Astrocyte of the hippocampus (primary cell): ENCODE data around the gene BCCIP.

Source experiments
- DNase-seq: peaks from one replicate; pipeline ENCODE4 v3.0.0; 2011; ENCODE audit warnings: low read depth, low spot score

Gene BCCIP

DNA sequence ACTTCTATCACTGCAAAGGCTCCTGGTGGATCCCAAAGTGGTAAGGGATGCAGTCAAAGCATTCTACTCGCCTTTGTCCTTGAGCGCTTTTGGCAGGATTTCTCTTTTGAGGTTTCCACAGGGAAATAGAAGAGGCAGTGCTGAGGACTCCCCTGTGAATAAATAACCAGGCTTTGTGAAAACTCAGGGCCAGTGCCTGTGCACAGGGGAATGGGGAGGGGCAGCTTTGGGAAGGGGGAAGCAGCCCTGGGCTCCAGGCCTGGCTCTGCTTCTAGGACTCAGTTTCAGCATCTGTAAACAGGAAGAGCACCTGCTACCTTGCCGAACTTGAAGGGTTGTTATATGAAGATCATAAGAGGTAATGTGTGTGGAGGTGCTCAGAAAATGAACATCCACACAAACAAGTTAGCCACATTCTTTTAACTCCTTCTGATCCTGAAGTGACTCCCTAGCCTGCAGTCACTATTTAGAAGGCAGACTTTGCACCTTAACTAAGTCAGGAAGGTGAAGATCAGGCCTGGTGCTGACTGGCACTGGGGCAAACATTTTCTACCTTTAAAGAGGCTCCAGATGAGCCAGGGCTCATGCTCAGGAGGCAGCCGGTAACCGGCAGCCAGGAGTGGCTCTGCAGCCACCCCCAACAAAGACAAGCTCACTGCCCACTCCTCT is 25.2 kb upstream of the BCCIP start:
- DNase-seq = no peak

DNA sequence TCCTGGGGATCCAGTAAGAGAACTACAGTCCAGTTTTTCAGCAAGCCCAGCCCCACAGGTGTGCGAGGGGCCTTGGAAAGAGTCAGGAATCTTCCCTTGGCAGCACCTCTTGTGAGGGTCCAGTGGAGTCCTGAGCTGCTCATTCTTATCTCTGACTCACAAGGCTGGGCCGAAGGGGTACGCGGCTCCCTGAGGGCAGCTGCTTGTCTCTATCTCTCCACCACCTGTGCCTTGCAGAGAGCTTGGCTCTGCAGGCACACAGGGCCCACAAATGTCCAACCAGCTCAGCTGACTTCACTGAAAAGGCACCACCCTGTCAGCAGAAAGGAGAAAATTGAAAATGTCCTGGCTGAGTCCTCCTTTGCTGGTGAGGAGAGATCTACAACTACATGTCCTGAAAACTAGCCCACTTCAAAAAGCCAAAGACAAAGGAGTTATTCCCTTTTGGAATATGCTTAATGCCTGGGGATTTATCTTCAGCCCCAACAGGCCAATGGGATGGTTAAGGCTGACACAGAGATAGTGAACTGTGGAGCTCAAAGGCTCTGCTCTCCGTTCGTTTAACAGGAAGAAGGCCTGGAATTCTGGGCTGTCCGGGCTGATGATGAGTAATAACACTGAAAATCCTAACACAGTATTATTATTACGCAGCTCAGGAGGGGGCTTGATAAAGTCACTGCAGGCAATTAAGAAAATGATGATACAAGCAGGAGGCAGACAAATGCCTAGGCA is 23.7 kb upstream of the BCCIP start:
- no peak for DNase-seq

DNA sequence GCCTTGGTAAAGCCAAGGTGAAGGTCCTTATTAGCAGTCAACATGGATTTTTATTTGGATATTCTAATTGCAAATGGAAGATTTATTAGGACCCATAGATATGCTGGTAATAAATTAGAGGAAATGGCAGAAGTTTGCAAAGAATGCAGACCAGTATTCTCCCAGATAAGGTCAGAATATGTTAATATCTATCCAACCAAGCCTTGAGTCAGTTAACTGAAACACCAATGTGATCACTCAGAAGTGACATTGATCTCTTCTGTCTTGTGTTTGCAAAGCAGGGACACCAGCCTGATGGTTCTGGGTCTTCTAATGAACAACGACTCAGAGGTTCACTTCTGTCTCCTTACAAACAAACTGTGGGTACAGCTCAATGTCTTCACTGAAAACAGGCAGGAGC is 21.8 kb upstream of the BCCIP start:
- DNase-seq = no peak

DNA sequence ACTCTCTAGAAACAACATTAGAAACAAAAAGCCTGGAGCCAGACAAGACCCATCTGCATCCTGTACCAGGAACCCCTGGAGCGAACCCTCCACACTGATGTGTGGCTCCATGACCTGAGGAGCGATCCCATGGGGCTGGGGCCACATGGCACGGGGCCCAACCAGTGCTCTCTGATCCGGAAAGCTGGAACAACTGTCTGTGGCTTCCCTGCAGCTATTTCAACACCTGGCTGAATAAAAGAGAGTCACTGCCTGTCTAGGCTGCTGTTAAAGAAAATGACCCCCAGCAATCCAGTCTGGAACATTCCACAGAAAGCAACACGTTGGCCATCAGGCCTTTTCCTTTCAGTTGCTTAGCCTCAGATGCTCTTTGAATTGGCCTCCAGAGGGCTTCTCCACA is 21.2 kb upstream of the BCCIP start:
- DNase-seq = no peak

DNA sequence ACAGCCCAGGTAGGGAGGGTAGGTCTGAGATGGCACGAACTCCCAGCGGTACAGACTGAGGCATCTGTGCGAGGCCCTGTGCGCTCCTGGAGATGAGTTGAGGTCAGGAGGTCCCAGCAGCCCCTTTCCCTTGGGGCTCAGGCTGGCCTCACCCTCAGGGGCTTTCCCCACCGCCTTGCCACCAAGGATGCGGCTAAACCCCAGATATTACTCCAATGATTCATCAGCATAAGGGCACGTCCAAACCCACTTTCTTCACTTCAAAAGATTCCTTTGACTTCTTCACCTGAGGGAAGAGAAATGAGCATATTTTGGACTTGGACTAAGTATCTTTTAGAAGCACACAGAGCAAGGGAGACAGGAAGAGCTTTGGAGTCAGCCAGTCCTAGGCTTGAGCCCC is 20.6 kb upstream of the BCCIP start:
- DNase-seq = no peak

DNA sequence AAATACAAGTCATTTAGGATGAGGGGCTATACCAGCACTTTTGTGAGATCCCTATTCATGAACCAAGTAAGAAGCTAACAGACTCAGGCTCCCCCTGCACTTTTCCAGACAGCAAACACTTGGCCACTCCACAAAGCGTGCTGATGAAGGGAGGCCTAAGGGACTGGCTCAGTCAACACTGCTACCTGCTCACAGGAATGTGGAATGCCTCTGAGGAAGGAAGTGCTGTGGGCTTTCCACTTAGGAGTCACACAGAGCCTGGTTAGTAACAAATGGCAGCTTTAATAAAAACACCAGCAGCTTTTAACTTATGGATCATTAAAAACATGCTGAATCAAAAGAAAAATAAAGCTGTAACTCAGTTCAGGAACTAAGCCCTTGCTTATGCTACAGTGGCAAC is 15.3 kb upstream of the BCCIP start:
- no peak for DNase-seq

DNA sequence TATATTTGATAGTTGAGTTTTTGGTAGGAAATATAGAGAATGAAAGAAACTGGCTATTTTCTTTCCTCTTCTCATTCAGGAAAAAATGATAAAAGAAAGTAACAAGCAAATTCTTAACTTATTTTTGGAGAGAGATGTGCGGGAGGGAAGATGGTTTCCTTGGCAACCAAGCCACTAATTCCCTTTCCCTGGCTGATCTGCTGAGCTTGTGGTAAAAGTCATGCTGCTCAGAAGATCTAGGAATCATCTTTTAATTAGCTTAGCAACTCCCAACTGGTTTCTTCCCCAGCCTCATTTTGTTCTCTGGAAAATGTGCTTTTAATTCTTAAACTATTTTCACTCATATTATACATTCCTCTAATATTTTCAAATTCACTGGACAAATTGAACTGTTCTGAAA is 12.1 kb upstream of the BCCIP start:
- DNase-seq = no peak

DNA sequence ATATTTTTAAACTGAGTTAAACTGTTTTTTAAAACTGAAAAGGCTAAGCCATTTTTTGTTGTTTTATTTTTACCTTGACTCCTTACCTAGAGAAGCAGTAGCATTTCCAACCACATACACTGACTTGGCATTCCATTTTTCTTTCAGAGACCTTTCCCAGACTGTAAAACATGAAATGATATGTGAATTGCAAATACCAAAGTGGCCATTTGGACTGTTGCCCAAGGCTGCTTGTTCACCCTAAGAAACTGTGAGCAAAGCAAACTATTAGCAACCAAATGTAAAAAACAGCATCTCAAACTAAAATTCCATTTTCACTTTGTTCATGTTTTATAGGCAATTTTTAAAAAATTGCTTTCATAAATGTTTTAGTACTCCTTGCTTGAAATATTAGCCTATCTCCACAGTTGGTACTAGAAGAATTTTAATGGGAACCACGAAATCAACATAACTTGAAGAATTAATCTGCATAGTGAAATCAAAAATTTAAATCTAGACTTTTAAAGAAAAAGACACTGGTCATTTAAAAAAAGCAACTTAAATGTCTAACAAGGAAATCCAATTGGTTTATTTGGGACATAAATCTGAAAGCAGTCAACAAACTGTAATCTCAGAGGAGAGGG is 11.1 kb upstream of the BCCIP start:
- DNase-seq = peak; percentile 62

DNA sequence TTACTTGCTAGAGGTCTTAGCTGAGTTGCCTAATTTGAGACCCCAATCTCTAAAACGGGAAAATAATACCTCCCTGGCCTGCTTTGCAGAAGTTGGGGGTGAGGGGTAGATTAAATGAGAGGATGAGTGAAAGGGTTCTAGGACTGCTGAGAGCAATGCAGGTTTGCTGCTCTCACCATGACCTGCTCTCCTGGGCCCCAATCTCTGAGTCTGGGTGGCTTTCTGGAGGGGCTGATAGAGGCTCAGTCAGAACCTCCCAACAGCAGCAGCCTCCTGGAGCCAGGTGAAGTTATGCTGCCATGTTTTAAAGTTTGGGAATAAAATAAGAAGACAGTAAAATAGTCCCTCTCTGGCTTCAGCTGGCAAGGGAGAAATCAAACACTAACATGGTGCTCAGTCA is 7.6 kb upstream of the BCCIP start:
- DNase-seq = no peak

DNA sequence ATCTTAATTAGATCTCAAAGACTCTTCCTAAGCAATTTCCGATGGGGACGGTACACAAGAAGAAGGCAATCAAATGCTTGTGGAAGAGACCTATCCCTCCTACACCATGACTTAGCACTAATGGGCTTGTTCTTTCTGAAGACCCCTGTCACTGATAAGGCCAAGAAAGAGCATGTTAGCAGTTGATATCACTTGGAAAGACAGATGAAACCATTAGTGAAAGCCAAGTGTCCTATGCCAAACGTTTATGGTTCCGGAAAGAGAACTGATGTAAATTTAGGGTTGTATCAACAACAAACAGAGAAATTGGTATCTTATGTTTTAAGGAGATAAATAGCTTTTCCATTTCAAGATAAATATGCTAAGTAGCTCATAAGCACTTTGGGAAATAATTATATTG is 6.8 kb upstream of the BCCIP start:
- no peak for DNase-seq

DNA sequence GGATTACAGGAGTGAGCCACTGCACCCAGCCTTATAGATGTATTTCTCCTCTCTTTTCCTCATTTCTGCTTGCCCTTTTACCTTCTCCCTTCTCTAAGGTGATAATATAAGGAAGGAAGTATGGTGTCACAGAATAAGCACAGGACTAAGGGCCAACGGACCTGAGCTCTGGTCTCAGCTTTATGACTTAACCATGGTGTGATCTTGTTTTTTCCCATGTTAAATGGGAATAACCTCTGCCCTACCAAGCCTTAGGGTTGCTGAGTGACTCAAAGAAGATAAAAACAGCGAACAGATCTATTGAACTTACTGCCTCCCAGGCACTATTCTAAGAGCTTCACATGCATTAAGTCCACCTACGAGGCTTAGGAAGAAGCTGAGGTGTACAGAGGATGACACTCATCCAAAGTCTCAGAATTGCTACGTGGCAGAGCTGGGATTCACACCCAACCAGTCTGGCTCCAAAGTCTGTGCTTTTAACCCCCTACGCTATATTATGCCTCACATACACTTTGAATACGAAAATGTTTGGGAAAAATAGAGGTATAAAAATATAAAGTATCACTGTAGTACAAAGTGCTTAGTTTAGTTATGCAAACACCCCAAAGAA is 5.9 kb upstream of the BCCIP start:
- no peak for DNase-seq

DNA sequence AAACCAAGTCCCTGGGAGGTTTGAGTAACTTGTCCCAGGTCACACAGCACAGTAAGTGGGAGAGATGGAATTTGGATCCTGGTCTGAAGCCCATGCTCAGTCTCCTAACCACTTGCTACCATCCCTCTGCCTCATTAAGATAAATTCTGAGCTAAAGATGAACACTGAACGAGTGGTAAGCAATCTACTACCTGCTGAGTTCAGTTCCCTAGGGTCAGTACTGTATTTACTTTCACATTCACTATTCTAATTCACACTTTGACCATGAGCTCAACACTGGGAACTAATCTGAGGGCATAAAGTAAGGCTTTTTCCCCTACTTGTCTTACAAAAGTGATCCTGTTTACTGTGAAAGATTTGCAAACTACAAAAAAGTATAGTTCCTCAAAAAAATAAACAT is 2.6 kb upstream of the BCCIP start:
- DNase-seq = no peak

DNA sequence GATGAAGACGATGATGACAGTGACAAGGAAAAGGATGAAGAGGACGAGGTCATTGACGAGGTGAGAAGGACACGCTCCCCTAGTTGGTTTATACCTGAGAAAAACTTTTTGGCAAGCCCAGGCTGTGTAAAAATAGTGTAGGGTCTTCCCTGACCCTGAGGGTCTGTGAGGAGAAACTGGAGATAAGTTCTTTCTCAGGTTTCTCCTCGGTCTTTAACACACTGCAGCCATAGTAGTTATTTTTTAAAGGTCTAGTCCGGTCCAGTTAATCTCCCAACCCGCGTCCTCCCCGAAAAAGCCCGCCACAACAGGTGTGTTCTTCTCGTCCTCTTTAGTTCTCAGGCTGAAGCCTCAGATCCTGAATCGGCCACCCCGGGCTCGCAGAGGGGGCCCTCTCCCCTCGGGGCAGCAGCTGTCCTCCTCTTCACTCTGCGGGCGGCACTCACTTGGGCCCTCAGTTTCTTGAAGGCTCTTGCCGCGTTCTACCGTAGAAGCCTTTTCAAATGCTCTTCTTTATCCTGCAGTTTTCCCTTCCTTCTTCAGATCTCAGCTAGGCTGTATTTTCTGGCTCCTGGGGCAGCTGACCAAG is 411 bp downstream of the BCCIP start:
- DNase-seq = peak; percentile 28

DNA sequence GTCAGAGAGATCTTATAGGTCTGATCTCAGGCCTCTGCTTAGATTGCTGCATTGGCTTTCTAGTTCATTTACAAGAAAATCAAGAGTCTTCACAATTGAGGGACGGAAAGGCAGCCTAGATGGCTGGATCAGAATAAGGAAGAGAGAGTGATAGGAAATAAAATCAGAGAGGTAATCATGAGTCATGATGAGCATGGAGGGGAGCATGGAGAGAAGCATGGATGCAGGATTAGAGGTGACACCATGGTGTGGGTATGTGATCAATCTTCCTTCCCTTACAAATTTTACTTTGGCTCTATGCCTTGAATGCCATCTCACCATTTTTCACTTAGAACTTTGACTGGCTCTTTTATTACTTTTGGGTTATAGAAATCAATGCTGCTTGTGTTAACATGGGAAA is 1.4 kb downstream of the BCCIP start:
- no peak for DNase-seq

DNA sequence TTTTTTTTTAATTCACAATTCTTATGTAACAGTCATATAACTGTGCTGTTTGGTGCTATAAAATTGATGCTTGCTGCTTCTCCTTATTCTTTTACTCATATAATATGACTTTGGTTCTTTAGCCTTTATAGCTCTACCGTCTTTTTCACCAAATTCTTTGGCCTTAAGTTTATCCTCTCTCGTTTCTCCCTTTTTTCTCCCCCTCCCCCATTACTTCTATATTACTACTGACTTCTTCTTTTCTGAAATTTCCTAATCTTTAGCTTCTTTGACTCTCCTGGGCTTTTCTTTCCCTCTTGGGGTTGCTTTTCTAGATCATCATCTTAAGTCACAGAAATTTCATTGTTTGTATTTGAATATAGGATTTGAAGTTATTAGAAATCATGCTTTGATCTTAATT is 3.8 kb downstream of the BCCIP start:
- no peak for DNase-seq

DNA sequence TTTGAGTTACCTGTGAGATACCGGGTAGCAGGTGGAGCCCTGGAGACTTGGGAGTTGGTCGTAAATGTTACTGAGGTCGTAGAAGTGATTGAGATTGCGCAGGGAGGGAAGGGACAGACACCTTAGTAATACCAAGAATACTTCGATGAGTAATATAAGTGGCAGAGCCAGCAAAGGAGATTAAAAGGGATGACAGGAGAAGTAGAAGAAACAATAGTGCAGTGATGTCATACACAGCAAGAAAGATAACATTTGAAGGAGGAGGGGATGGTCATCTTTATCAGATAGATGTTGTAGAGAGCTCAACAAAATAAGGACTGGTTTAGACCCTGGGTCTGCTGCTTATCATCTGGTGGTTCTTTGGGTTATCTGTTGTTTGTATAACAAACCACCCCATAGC is 5.0 kb downstream of the BCCIP start:
- no peak for DNase-seq

DNA sequence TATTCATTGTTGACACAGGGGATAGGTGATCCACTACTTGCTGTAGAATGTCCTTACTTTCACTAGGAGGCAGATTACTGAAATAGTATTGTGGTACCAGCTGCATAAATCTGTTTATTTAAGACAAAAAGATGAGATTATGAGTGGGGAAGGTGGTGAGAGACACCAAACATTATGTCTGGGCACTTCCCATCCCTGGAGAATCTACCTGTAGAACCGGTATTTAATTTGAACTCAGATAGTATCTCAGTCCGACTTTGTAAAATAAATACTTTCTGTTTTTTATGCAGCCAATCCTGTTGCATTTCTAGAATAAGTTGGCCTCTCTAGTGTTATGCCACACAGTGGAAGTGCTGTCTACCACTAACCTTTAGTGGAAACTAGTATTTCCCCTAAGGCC is 13.4 kb downstream of the BCCIP start:
- DNase-seq = no peak

DNA sequence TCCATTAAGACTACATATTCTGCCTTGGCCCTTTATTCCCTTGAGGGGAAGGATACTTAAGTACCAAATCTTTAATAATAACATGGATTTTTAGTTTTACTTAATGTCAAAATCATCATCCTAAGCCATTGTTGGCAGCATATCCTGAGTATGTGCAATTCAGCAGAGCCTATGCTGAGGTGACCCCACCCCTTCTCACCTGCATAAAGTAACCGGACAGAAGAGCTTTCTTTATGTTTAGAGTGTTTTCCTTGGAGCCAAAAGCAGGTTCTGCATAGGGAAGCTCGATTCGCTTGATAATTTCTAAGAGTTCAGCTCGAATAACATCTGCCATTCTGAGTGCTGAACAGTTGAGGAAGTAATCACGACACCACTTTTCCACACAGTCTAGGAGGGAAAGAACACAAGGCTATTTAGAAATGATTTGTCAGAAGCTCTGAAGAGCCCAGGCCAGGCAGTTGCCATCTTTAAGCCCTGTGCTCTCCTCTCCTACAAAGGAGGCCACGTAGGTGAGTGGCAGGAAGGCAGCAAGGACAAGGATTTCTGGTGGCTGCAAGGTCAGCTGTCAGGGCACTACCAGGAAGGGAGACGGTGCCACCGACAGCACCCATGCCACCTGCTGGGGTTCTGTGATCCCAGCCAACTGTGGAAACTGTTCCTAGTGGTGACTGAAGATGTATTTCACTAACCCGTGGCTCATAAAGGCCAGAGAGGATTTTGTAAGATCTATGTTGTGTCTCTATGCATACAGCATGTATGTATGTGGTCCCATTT is 15.6 kb downstream of the BCCIP start:
- no peak for DNase-seq

DNA sequence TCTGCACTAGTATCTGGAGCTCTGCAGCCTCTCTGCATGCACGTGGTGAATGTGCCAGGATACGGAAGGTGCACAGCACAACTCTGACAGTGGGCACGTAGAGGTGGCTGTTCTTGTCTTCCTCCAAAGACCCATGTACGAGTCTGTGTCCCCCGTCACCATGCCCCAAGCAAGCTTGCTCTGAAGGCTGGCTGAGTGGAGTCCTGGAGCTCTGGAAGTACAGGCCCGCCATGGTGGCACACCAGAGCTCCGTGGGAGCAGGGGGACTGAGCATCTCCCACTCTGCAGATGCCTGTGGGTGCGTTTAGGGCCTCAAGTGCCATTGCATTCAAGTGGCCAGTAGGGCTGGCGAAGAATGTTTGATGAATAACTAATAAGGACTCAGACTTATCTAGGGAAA is 17.1 kb downstream of the BCCIP start:
- DNase-seq = no peak

DNA sequence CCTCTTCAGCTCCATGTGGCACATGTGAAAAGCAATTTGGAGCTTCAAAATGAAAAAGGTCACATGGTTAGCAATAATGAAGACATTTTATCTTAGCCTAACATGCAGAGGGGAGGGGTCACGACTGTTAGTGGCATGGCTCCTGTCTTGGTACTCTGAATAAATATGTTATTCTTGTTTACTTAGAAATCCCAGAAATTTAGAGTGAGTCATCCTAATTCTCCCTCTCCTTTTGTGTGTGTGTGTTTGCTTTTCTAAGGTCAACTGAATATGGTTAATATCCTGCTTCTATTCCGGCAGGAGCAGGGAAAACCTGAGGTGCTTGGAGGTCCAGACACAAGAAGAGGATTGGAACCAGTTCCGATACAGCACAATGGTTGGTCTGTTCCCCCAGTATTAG is 17.6 kb downstream of the BCCIP start:
- peak; percentile 49 for DNase-seq

DNA sequence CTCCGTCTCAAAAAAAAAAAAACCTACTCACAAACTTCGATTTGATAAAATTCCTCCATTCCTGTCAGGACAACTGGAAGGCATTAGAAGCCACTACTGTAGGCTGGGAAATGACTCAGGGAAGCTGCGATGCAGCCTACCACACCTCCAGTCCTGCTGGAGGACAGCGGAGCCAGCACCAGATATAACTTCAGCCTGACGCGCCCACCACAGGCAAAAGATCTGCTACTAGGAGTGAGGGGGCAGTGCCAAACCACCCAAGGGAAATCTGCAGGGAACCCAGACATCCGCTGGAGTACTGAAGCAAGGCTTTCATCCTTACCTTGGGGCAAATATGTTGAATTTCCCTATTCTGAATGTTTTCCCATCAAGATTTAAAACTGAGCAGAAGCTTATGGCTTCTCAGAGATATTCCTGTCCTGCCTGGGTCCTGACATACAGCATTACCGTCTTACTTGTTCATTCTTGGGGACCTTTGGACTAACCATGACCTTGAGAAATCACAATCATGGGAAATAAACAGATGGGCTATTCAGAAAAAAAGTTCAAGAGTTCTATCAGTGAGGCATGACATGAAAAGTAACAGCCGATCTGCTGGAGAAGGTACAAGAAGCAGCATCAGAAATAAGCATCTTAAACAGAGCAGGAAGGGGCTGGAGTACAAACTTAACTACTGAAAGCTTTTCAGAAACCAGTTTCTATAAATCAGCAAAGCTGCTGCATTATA is 20.4 kb downstream of the BCCIP start:
- DNase-seq = no peak
